ENCODE results near the gene HINT3. TPM values are rescaled to one million over a fixed set of nuclear protein-coding genes. Genes with fewer than 3 reads are reported as not detected.
"Not testable (repeated sequence)": the region's sequence is repeated elsewhere in the genome, so short reads cannot be mapped to it uniquely, and the experiment has no call there.

HINT3 gene
- total RNA-seq, 3 donors from 2014 or later = 19.0 to 37.3 (median 26.2) TPM

GRCh38 chr6:125950293-125950692, 6.3 kb upstream of the HINT3 start:
- Histone ChIP-seq H3K36me3 (no peaks in the 10 kb centered on the region), H3K4me1 (no peaks in the 10 kb centered on the region), H3K27ac (no peak overlapping the region), H3K9me3 (no peaks in the 10 kb centered on the region), H3K4me3 (no peak overlapping the region), H3K27me3 (no peaks in the 10 kb centered on the region)
- intact Hi-C loops (cut with DNase I; ENCODE audit: low total_unique reads) = no loop called here
- TF ChIP-seq POLR2AphosphoS5 (IDR thresholded peaks at IDR 0.05) (no peak), POLR2A (IDR thresholded peaks at IDR 0.05) (no peak), CTCF (IDR thresholded peaks at IDR 0.05) (no peak)
- no peak for DNase-seq (ENCODE audit: low spot score in 2 of 2)

- DNase-seq (ENCODE audit: low spot score in 2 of 2); H3K9me3 ChIP-seq; H3K4me1 ChIP-seq; H3K36me3 ChIP-seq; H3K4me3 ChIP-seq; H3K27me3 ChIP-seq; H3K27ac ChIP-seq; intact Hi-C loops (cut with DNase I; ENCODE audit: low total_unique reads): not testable (repeated sequence)
Measured at GRCh38 chr6:125950716-125951115, 5.9 kb upstream of the HINT3 start.

GRCh38 chr6:125951323-125951722, 5.2 kb upstream of the HINT3 start:
- H3K27ac ChIP-seq = no peak overlapping the region
- H3K9me3 ChIP-seq = no peaks in the 10 kb centered on the region
- intact Hi-C loops (cut with DNase I; ENCODE audit: low total_unique reads) = no loop called here
- no peaks in the 10 kb centered on the region for H3K36me3 ChIP-seq
- H3K4me1 ChIP-seq = no peaks in the 10 kb centered on the region
- no peak for TF ChIP-seq CTCF (IDR thresholded peaks at IDR 0.05)
- no peak for TF ChIP-seq POLR2A (IDR thresholded peaks at IDR 0.05)
- TF ChIP-seq POLR2AphosphoS5 (IDR thresholded peaks at IDR 0.05) = no peak
- no peak for DNase-seq (ENCODE audit: low spot score in 2 of 2)
- no peak overlapping the region for H3K4me3 ChIP-seq
- H3K27me3 ChIP-seq = no peaks in the 10 kb centered on the region

GRCh38 chr6:125952764-125953501, 3.6 kb upstream of the HINT3 start:
- intact Hi-C loops (cut with DNase I; ENCODE audit: low total_unique reads) = no loop called here
- TF ChIP-seq POLR2AphosphoS5 (IDR thresholded peaks at IDR 0.05) = no peak
- no peak for TF ChIP-seq POLR2A (IDR thresholded peaks at IDR 0.05)
- no peak for TF ChIP-seq CTCF (IDR thresholded peaks at IDR 0.05)
- no peak for DNase-seq (ENCODE audit: low spot score in 2 of 2)
- Histone ChIP-seq H3K9me3 (no peaks in the 10 kb centered on the region), H3K36me3 (no peaks in the 10 kb centered on the region), H3K4me1 (no peaks in the 10 kb centered on the region), H3K27me3 (no peaks in the 10 kb centered on the region), H3K4me3 (no peak overlapping the region), H3K27ac (no peak overlapping the region)

GRCh38 chr6:125953502-125953875, 3.1 kb upstream of the HINT3 start:
- no peaks in the 10 kb centered on the region for H3K9me3 ChIP-seq
- intact Hi-C loops (cut with DNase I; ENCODE audit: low total_unique reads) = no loop called here

More at GRCh38 chr6:125953502-125953875, 3.1 kb upstream of the HINT3 start:
- Histone ChIP-seq H3K27me3 (no peaks in the 10 kb centered on the region), H3K4me1 (peaks cover 0 to 4% of the 10 kb centered on the region in 2 donors), H3K27ac (no peak overlapping the region), H3K4me3 (no peak overlapping the region), H3K36me3 (no peaks in the 10 kb centered on the region)
- no peak for TF ChIP-seq CTCF (IDR thresholded peaks at IDR 0.05)
- TF ChIP-seq POLR2A (IDR thresholded peaks at IDR 0.05) = no peak
- DNase-seq (ENCODE audit: low spot score in 2 of 2) = no peak
